Nephron progenitor cell (in vitro differentiated cells): ENCODE measurements around the gene SLC6A11.

Source experiments
- DNase-seq: peaks from one replicate; pipeline ENCODE4 v3.0.0; 2021
- H3K27ac Mint-ChIP-seq: 2 replicates; pipeline ENCODE4 v1.8.0; 2021; ENCODE audit warnings: mild to moderate bottlenecking, moderate library complexity, mixed read lengths
- H3K27me3 Mint-ChIP-seq: 2 replicates; pipeline ENCODE4 v1.8.0; 2021; ENCODE audit warnings: mild to moderate bottlenecking, low read depth, mixed read lengths; ENCODE audit not compliant: poor library complexity
- H3K36me3 Mint-ChIP-seq: 2 replicates; pipeline ENCODE4 v1.8.0; 2021; ENCODE audit warnings: low read depth, mixed read lengths
- H3K4me1 Mint-ChIP-seq: 2 replicates; pipeline ENCODE4 v1.8.0; 2021; ENCODE audit warnings: mixed read lengths
- H3K4me3 Mint-ChIP-seq: 2 replicates; pipeline ENCODE4 v1.8.0; 2021; ENCODE audit warnings: mild to moderate bottlenecking, moderate library complexity, mixed read lengths
- H3K9me3 Mint-ChIP-seq: 2 replicates; pipeline ENCODE4 v1.8.0; 2021; ENCODE audit warnings: mild to moderate bottlenecking, moderate library complexity, mixed read lengths
- CTCF ChIP-seq: fragments of 200-600 bp; sonication (generic); IDR thresholded peaks from 2 replicates; pipeline ENCODE4 v1.5.0; 2021; ENCODE audit warnings: antibody characterized with exemption

Gene SLC6A11

GRCh38 chr3:10783360-10784351, 32.4 kb upstream of the SLC6A11 start:
- no peaks in the 10 kb centered on the region for H3K4me1 Mint-ChIP-seq
- no peak overlapping the region for H3K27ac Mint-ChIP-seq
- no peaks in the 10 kb centered on the region for H3K9me3 Mint-ChIP-seq
- peaks cover 45% of the 10 kb centered on the region for H3K27me3 Mint-ChIP-seq
- DNase-seq: peak; percentile 27
- peak; percentile 87 for TF ChIP-seq CTCF
- no peak overlapping the region for H3K4me3 Mint-ChIP-seq
- H3K36me3 Mint-ChIP-seq: no peaks in the 10 kb centered on the region

- no peak overlapping the region for H3K27ac Mint-ChIP-seq
- no peak overlapping the region for H3K4me3 Mint-ChIP-seq
- peaks cover 52% of the 10 kb centered on the region for H3K27me3 Mint-ChIP-seq
- no peaks in the 10 kb centered on the region for H3K4me1 Mint-ChIP-seq
- H3K9me3 Mint-ChIP-seq: no peaks in the 10 kb centered on the region
- no peaks in the 10 kb centered on the region for H3K36me3 Mint-ChIP-seq
- DNase-seq: no peak
- no peak for TF ChIP-seq CTCF
Observed at GRCh38 chr3:10786640-10787039, 29.4 kb upstream of the SLC6A11 start.

- TF ChIP-seq CTCF: no peak
- Mint-ChIP-seq H3K9me3 (no peaks in the 10 kb centered on the region), H3K27ac (no peak overlapping the region), H3K36me3 (no peaks in the 10 kb centered on the region), H3K4me1 (no peaks in the 10 kb centered on the region), H3K4me3 (no peak overlapping the region), H3K27me3 (peaks cover 64% of the 10 kb centered on the region)
- no peak for DNase-seq
Observed at GRCh38 chr3:10788451-10788850, 27.6 kb upstream of the SLC6A11 start.

GRCh38 chr3:10790713-10791112, 25.3 kb upstream of the SLC6A11 start:
- Mint-ChIP-seq H3K27me3 (peaks cover 64% of the 10 kb centered on the region), H3K4me1 (no peaks in the 10 kb centered on the region), H3K36me3 (no peaks in the 10 kb centered on the region), H3K27ac (no peak overlapping the region), H3K4me3 (no peak overlapping the region), H3K9me3 (no peaks in the 10 kb centered on the region)
- no peak for DNase-seq
- TF ChIP-seq CTCF: no peak

- no peaks in the 10 kb centered on the region for H3K9me3 Mint-ChIP-seq
- H3K4me3 Mint-ChIP-seq: no peak overlapping the region
- H3K36me3 Mint-ChIP-seq: no peaks in the 10 kb centered on the region
- H3K27ac Mint-ChIP-seq: no peak overlapping the region
- DNase-seq: no peak
- H3K27me3 Mint-ChIP-seq: peaks cover 66% of the 10 kb centered on the region
- TF ChIP-seq CTCF: no peak
- H3K4me1 Mint-ChIP-seq: no peaks in the 10 kb centered on the region
Observed at GRCh38 chr3:10792208-10792607, 23.8 kb upstream of the SLC6A11 start.
